GM18498 (cell line): ENCODE measurements around the gene PM20D1.

ENCODE experiments used
- ATAC-seq: cut with Tn5 transposase; IDR thresholded peaks from one replicate; pipeline ENCODE4 v1.9.1; 2021; ENCODE audit warnings: mild to moderate bottlenecking, moderate library complexity; ENCODE audit not compliant: unreplicated experiment

Gene PM20D1

DNA sequence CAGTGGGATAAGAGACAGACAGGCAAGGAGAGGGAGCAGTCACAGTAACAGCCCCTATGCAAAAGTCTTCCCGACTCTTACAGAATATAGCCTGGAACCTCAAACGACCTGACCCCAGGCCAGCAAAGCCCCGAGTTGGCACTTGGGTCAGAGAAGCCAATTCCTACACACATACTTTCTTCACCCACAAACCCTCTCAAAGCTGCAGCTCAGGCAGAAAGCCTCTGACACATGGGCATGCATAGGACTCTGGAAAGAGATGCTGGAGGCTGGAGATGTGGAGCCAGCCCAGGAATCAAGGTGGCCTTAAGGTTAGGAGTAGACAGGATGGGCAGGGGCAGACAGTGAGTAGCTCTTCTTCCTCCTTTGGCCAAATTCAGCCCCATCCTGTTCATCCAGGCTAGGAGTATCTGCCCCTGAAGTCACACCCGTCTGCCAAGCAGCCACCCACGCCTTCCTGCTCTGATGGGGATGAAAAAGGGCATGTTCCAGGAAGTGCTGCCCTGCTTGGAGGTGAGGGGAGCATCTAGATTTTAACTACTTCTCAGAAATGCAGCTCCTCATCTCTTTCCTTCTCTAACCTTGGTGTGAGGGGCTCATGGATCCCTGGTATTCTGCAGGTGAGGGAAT is 44.7 kb downstream of the PM20D1 start:
- no peak for ATAC-seq

DNA sequence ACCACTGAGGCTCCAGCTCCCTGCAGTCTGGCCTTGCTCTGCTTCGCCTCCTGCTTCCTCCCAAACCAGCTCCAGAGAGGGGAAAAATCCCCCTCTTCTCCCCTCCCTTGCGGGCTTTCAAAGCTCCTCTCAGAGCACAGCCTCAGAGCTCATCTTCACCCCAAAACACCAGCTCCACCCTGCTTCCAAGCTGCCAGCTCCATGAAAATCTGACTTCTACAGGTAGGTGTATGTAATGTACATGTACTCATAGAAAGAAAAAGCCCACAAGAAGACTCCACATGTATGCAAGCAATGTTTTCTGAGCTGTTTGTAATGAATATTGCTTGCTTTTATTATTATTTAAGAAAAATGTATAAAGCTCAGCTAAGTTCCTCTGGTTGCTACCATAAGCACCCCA is 45.3 kb downstream of the PM20D1 start:
- no peak for ATAC-seq

DNA sequence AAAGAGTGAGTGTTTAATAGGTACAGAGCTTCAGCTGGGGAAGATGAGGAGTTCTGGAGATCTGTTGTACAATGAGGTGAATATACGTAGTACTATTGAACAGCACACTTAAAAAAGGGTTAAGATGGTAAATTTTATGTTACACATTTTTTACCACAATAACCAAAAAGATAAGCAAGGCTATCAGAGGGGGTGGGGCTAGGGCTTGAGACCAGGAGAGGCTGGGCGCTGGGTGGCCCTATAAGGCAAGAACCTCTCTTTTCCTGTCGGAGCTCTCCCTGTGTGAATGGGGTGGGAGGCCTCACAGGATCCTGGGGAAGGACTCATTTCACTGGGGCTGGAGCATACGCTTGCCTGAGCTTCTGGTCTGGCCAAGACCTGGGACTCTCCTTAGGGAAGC is 45.9 kb downstream of the PM20D1 start:
- no peak for ATAC-seq

DNA sequence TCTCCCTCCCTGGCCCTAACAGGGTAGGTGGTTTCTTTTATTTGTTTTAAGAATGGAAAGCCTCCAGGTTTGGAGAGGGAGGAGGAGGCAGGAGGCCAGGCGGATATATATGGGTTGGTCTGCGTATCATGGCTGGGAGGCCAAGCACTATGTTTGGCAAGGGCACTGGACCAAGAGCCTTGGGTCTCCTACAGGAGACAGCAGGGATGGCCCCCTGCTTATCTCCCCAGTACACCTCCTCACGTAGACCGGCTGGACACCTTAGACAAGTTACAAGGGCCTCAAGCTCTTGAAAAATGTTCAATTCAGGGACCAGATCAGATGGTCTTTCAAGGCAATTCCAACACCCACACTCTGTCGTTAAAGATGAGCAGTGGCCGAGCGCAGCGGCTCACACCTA is 47.9 kb downstream of the PM20D1 start:
- no peak for ATAC-seq

DNA sequence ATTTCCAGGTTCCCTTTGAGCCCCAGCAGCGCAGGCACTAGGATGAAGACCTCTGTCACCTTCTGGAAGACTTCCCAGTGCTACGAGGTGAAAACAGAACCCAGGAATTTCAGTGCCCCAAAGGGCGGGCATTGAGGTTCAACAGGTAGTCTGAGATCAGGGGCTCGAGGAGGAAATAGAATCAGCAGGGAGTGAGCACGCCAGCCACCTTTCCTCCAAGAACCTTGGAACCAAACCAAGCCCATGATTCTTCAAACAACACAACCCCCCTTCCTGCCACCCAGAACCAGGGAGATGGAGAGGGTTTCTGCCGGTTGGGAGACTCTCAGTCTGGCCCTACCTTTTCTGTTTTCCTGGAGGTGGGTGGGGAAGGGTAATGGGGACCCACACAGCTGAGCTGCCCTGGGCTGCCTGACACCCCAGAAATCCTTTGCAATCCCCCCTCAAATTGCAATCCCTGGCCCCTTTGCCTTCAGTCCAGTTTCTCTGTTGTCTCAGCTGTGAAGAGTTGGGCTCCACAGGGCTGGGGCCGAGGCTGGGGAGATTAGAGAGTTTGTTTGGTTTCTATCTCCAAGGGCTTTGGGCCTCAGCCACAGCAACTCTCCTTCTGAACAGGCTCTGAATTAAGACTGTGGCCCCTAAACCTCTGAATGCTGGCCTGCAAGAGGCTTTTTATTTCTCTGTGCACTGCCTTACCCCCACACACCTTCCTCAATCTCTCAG is 48.8 kb downstream of the PM20D1 start:
- ATAC-seq = no peak

DNA sequence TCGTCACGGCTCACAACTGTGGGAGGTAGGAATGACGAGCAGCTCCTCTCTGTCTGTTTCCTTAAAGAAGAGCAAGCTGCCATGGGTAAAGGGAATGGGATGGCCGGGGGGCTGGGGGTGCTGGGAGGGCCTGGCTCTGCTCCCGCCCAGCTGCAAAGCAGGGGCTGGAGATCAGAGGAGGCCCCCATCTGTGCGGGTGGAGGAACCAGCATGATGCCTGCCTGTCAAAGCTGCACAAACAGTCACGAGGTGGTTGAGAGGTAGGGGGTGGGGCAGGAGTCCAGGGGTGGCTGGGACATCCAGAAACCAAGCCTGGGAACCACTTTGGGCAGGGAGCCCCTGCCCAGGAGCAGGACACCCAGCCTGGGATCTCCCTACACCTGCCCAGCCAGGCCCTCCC is 49.5 kb downstream of the PM20D1 start:
- ATAC-seq = no peak

DNA sequence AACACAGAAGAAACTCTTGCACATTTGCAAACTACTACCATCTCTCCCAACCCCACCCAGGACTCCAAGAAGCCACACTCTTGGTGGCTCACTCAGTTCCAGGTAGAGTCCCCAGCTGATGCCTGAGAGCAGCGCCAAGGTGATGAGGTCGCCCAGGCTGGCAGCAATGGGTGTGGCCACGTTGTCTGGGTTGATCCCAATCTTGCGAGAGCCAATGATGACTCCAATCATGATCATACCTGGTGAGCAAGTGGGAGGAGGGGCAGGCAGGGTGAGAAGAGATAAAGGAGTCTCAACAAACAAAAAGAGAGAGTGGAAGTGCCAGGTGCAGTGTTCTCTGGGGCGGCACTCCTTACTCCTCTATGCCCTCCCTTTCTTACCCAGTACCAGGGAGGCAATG is 51.4 kb downstream of the PM20D1 start:
- no peak for ATAC-seq

DNA sequence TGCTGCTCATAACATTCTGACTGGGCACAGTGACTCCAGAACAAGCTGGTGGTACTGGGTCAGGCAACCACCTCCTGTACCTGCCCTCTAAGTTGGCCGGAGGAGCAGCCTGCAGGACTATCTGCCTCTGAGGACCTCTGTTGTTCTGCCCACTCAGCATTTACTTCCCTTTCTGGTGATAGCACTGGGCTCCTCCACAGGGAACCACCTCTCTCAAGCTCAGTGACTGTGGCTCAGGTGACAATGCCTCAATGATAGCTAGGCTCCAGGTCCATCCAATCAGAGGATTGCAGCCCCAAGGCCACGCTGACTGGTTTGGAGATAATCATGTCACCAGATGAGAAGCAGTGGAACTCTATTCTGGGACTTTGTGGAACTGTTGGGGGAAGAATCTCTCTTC is 52.8 kb downstream of the PM20D1 start:
- no peak for ATAC-seq

DNA sequence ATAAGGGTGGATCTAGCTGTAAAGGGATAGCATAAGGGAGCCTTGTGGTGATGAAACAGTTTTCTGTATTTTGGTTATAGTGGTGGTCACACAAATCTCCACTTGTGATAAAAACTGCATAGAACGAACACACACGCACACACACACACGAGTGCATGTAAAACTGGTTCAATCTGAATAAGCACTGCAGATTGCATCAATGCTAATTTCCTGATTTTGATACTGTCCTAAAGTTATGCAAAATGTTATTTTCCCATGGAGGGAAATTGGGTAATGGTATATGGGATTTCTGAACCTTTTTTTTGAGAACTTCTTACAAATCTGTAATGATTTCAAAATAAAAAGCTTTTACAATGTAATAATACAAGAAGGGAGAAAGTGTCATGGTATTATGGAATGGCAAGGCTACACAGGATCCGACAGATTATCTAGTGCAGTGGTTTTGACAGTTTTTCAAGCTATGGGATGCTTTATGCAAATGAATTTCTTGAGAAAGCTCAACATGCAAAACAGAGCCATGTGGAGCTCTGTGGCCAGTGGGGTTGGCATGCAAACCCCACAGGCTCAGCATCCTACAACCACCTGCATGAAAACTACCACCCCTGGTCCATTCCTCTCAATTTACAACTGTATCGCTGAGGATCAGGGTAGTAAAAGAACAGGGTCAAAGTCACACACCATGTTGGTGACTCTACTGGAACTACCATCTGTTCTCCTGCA is 55.8 kb downstream of the PM20D1 start:
- peak; percentile 73 for ATAC-seq

DNA sequence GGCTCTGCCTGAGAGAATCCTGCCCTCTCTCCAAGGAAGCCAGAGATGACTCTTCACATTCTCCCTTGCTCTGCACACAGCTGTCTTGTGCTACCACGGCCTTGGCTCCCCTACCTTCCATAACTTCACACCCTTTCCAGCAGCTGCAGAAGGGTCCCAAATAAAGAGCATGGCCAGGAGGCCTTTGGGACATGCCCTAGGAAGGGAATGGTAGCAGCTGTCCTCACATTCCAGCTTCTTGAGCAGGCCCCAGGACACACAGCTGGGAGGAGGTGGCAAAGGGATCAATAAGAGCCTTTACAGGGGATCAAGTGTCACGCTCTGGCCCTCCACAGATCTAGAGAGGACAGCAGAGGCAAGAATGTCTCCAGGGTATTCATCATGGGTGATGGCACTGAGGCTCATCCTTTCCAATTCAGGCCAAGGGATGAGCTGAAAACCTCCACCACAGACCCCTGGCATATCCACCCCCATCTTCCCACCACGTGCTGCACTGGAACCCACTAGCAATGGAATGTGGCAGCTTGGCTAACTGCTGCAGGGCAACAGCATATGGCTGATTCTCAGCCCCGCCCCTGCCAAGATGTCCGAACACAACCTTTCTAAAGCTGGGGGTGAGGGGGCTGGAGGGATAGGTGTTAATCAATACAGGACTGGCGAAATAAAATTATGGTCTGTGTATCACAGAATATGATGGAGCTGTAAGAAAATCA is 56.8 kb downstream of the PM20D1 start:
- ATAC-seq = no peak

DNA sequence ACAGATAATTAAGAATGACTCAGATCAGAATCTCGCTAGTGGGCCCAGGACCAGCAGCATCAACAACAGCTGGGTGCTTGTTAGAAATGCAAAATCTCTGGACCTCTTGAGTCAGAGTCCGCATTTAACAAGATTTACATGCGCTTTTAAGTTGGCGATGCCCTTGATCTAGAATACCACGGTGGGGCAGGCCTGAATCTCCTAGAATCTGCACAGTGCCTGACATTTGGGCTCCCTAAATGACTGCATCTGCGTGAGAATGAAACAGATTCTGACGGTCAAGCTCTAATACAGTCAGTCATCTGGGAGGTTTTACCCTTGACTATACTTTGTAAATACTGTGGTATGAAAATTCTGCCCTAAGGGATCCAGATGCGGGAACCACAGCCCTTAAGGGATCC is 57.5 kb downstream of the PM20D1 start:
- ATAC-seq = peak; percentile 41

DNA sequence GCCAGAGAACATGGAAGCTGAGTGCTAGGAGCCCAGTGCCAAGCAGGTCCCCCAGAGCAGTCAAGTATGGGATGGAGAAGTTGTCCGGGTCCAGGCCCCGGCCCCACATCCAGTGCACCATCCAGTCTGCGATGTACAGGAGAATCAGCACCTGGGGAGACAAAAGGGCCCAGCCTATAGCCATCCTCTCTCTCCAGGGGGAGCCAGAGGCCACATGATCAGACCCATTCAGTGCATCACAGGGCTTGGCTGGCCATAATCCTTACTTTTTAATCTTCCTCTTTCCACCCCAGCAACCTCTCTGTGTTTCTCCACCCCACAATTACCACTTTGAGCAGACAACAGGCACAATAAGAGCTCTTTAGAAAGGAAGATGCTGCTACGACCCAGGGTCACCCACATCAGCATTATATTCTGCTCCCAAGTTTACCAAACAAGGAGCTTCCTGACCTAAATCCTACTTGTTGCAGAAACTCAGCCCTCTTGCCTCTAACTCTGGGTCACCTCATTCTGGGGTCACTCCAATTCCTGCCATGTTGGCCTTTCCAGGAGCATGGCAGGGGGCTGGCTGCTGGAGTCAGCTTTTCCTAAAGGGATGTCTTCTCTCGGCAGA is 58.3 kb downstream of the PM20D1 start:
- no peak for ATAC-seq

DNA sequence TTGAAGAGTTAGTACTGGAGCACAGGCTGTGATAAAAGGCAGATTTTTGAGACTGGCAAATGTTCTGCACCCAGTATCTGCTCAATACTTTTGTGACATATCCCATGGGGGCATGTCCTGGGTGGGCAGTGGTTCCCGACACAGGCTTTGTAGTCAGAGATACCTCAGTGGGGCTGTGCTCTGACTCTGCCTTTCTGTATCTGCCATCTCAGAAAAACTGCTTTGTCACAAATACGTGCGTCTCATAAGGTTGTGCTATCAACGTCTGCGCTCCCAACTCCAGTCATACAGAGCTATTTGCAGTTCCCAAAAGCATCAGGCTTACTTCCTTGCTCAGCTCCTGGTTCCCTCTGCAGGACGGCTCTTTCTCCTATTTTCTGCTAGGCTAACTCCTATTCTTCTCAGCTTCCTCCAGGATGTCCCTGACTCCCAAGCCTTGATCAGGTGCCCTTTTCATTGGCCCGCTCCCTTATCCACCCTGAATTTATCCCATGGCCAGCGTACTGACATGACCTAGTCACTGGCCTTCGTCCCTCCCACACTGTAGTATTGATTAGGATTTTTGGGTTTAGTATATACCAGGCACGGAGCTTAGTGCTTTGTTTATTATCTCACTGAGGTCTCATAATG is 62.5 kb downstream of the PM20D1 start:
- no peak for ATAC-seq

DNA sequence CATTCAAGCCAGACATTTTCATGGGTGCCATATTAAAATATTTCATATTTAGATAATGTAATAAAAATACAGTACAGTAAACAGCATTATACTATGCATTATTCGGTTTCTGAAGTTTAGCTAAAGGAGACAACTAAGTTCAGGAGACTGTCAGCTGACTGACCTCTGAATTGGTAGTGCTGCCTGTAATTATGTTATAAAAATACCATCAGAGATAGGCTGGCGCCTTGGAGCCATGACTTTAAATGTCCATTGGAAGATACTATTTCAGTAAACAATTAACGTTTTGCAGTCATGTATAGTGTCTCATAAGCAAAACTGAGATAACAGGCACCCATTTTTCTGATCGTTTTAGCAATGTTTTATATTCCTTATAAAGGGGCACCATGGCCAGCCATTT is 63.3 kb downstream of the PM20D1 start:
- ATAC-seq = no peak

DNA sequence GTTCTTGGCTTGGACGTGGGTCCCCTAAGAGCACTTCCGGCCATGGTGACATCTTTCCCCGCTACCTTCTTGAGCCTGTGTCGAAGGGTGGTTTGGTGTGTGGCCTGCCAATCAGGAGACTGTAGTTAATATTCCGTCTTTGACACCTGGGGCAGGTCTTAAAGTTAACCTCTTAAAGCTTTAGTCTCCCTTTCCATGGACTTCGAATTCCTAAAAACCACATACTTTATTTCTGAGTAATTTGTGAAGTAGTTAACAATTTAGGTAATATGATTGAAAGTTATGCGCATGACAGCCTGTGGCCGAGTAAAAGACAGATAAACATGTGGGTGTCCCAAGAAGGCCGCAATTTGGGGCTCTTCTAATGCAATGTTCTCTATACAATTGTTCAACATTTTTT is 64.5 kb downstream of the PM20D1 start:
- ATAC-seq = no peak

DNA sequence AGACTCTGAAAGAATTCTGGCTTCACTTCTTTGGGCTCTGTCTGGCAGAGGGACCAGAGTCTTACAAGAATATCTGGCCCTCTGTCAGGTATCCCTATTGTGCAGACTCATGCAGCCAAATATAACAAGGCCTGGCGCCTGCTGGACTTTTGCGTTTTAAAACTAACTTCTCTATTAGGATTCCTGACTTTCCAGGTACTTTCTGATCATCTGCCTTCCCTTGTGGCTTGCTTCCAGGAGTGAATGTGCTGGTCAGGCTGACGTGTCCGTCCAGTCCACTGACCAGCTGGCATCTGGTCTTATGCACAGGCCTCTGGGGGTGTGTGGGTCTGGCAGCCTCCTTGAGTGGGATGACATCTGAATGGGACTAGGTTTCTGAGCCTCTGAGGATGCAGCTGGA is 66.0 kb downstream of the PM20D1 start:
- no peak for ATAC-seq

DNA sequence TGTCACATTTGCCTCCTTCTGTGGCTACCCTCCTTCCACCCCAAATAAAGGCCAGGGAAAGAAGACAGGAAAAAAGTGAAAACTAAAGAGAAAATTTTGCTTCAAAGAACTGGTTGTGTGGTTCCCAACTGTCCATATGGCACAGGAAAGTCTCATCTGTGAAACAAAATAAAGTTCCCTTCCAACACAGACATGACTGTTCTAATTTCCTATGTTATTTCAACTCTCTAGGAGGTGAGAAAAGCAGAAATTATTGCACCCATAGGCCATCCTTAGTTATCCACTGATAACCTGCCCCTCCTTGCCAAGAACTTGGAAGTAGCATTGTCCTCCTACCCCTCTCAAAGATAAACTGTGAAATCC is 66.5 kb downstream of the PM20D1 start:
- ATAC-seq = no peak

DNA sequence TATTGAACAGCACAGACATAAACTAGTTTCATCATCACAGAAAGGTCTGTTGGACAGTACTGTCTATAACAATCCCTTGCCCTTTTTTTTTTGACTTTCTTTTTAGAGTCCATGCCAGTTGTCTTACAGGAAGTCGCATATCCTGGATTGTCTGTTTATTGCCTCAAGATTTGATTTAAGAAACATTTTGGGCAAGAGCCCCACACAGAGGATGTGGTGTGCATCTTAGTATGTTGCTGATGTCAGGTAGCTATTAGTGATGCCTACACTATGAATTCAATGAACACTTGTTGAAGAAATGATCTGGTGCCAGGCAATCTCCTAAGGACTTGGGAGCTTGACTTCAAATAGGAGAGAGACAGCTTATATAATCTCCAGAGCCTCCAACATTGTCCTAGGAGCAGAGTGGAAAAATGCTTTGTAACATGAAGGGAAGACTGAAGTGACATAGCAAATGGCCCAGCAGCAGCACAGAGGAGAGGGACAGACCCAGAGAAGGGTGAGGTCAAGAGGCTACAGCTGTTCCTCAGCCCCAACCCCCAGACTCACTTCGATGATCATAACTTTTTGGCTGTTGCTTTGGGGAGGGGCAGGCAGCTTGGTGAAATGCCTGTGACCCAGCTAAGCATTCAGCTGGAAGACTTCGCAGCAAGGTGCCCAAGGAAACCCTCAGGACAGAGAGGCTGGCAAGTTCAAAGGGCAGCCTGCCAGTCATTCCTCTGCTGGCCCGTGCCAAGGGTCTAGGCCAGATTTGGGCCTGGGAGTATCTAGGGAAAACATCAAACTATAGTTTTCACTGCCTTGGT is 67.1 kb downstream of the PM20D1 start:
- no peak for ATAC-seq

DNA sequence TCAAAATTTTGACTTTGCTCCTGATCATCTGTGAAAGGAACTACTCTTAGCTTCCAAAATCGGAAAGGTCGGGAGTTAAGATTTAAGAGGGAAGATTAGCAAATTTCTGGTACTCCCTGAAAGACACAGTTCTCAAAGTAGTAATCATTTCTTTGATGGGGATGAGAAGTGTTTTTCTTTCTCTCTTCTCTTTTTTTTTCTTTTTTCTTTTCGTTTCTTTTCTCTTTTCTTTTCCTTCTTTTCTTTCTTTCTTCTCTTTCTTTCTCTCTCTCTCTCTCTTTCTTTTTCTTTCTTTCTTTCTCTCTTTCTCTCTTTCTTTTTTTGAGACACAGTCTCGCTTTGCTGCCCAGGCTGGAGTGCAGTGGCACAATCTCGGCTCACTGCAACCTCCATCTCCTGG is 69.6 kb downstream of the PM20D1 start:
- ATAC-seq = no peak
